DOHH2 (cell line): ENCODE results near the gene PRDM1.

Source experiments
- H3F3A ChIP-seq: fragments of 200-600 bp; sonication (generic), shearing (Covaris generic); 2 replicates; pipeline ENCODE4 v1.6.0; 2016; ENCODE audit warnings: antibody characterized with exemption, mild to moderate bottlenecking; ENCODE audit not compliant: control insufficient read depth, insufficient read depth
- H3K27ac ChIP-seq: fragments of 200-600 bp; sonication (generic); 2 replicates; pipeline ENCODE4 v1.5.1; 2014; ENCODE audit warnings: low read depth, mild to moderate bottlenecking, low read length, moderate library complexity
- H3K27me3 ChIP-seq: fragments of 200-600 bp; sonication (generic); 2 replicates; pipeline ENCODE4 v1.6.1; 2014; ENCODE audit warnings: mild to moderate bottlenecking, low read length, mixed read lengths; ENCODE audit not compliant: control insufficient read depth
- H3K36me3 ChIP-seq: fragments of 200-600 bp; sonication (generic); 2 replicates; pipeline ENCODE4 v1.6.1; 2014; ENCODE audit warnings: mild to moderate bottlenecking, low read length, moderate library complexity, mixed read lengths; ENCODE audit not compliant: control insufficient read depth
- H3K4me1 ChIP-seq: fragments of 200-600 bp; sonication (generic); 2 replicates; pipeline ENCODE4 v1.6.1; 2014; ENCODE audit warnings: mild to moderate bottlenecking, low read length, mixed read lengths; ENCODE audit not compliant: control insufficient read depth
- H3K4me2 ChIP-seq: fragments of 200-600 bp; sonication (generic); 2 replicates; pipeline ENCODE4 v1.6.0; 2014; ENCODE audit warnings: mild to moderate bottlenecking, low read length, moderate library complexity
- H3K4me3 ChIP-seq: fragments of 200-600 bp; sonication (generic); 2 replicates; pipeline ENCODE4 v1.5.1; 2014; ENCODE audit warnings: mild to moderate bottlenecking, low read length, mixed read lengths
- H3K79me2 ChIP-seq: fragments of 200-600 bp; sonication (generic); 2 replicates; pipeline ENCODE4 v1.6.1; 2014; ENCODE audit warnings: mild to moderate bottlenecking, low read length, mixed read lengths; ENCODE audit not compliant: control insufficient read depth
- H3K9me2 ChIP-seq: fragments of 200-600 bp; sonication (generic); replicated peaks from 2 replicates; pipeline ENCODE4 v1.6.1; 2014; ENCODE audit warnings: mild to moderate bottlenecking, low read length, mixed read lengths; ENCODE audit not compliant: control insufficient read depth
- H3K9me3 ChIP-seq: fragments of 200-600 bp; sonication (generic); 2 replicates; pipeline ENCODE4 v1.6.1; 2014; ENCODE audit warnings: antibody characterized with exemption, low read length, mixed read lengths; ENCODE audit not compliant: control insufficient read depth, insufficient read depth
- H4K20me1 ChIP-seq: fragments of 200-600 bp; sonication (generic); 2 replicates; pipeline ENCODE4 v1.6.0; 2014; ENCODE audit warnings: low read depth, mild to moderate bottlenecking, antibody characterized with exemption, low read length, moderate library complexity; ENCODE audit not compliant: control insufficient read depth, insufficient read depth
- CTCF ChIP-seq: fragments of 200-600 bp; sonication (generic); IDR thresholded peaks from one replicate; pipeline ENCODE4 v1.5.1; 2014; ENCODE audit warnings: antibody characterized with exemption, mild to moderate bottlenecking, low read depth, low read length; ENCODE audit not compliant: poor library complexity, severe bottlenecking
- EZH2phosphoT487 ChIP-seq: fragments of 200-600 bp; sonication (generic); IDR thresholded peaks from 2 replicates; pipeline ENCODE4 v1.6.1; 2017; ENCODE audit warnings: borderline replicate concordance, mild to moderate bottlenecking, antibody characterized with exemption, low read length, moderate library complexity, mixed read lengths

PRDM1 gene

GRCh38 chr6:106076139-106076538, 10.0 kb upstream of the PRDM1 start:
- H3K27me3 ChIP-seq, result peaks cover 3% of the 10 kb centered on the region; the same call in 1 of the 2 replicates
- no peaks in the 10 kb centered on the region for H3K36me3 ChIP-seq
- no peak for TF ChIP-seq EZH2phosphoT487
- no peak for TF ChIP-seq CTCF
- no peak overlapping the region for H3K27ac ChIP-seq
- no peaks in the 10 kb centered on the region for H3K4me1 ChIP-seq
- no peaks in the 10 kb centered on the region for H3K79me2 ChIP-seq
- no peaks in the 10 kb centered on the region for H3F3A ChIP-seq
- H4K20me1 ChIP-seq, result no peaks in the 10 kb centered on the region
- H3K4me3 ChIP-seq, result no peak overlapping the region
- no peaks in the 10 kb centered on the region for H3K9me3 ChIP-seq
- no peak overlapping the region for H3K4me2 ChIP-seq
- H3K9me2 ChIP-seq, result no peaks in the 10 kb centered on the region; the same call in 1 of the 2 replicates

- Histone ChIP-seq H3K36me3 (no peaks in the 10 kb centered on the region), H3K4me3 (no peak overlapping the region), H3K4me1 (no peaks in the 10 kb centered on the region), H4K20me1 (no peaks in the 10 kb centered on the region), H3K79me2 (no peaks in the 10 kb centered on the region), H3K27ac (no peak overlapping the region), H3K9me3 (no peaks in the 10 kb centered on the region), H3K27me3 (peaks cover 6% of the 10 kb centered on the region), H3K4me2 (no peak overlapping the region), H3K9me2 (no peaks in the 10 kb centered on the region; the same call in 1 of the 2 replicates), H3F3A (no peaks in the 10 kb centered on the region)
- no peak for TF ChIP-seq CTCF
- TF ChIP-seq EZH2phosphoT487, result no peak
These were observed 9.0 kb upstream of the PRDM1 start for GRCh38 chr6:106077170-106077569.

- H3K27ac ChIP-seq, result no peak overlapping the region
- no peaks in the 10 kb centered on the region for H3K36me3 ChIP-seq
- TF ChIP-seq EZH2phosphoT487 (no peak), CTCF (no peak)
- no peaks in the 10 kb centered on the region for H3K4me1 ChIP-seq
- H3K79me2 ChIP-seq, result no peaks in the 10 kb centered on the region
- no peaks in the 10 kb centered on the region for H3K9me3 ChIP-seq
- H3K27me3 ChIP-seq, result peaks cover 6% of the 10 kb centered on the region
- H3K4me3 ChIP-seq, result no peak overlapping the region
- H3K4me2 ChIP-seq, result no peak overlapping the region
- H3K9me2 ChIP-seq, result no peaks in the 10 kb centered on the region; the same call in 1 of the 2 replicates
- H4K20me1 ChIP-seq, result no peaks in the 10 kb centered on the region
- no peaks in the 10 kb centered on the region for H3F3A ChIP-seq
These were observed 8.3 kb upstream of the PRDM1 start for GRCh38 chr6:106077881-106078280.
